ENCODE results near the gene RAB12. TPM values are rescaled to one million over a fixed set of nuclear protein-coding genes. Genes with fewer than 3 reads are reported as not detected.

The RAB12 gene
- polyA plus RNA-seq, 1 experiment = 35.4 TPM

GRCh38 chr18:8607776-8608742 lies 1.2 kb upstream of the RAB12 start:
- TF ChIP-seq CTCF (IDR thresholded peaks at IDR 0.05; ENCODE audit: low read depth, low read length) = no peak
- Histone ChIP-seq H3K4me3 (ENCODE audit: low read depth, low read length) (peak overlapping the region; percentile 82), H3K27me3 (ENCODE audit: control insufficient read depth, insufficient read depth, low read length) (no peaks in the 10 kb centered on the region), H3K9me3 (ENCODE audit: control insufficient read depth, insufficient read depth, low read length) (peaks cover 4% of the 10 kb centered on the region; the same call in 1 of the 2 replicates), H3K27ac (ENCODE audit: low read depth, low read length) (peak overlapping the region; percentile 62)
- DNase-seq (ENCODE audit: low read depth, low spot score) = peak; percentile 21
- ChIA-PET CTCF (no interaction called here), POLR2A (no interaction called here)

- Histone ChIP-seq H3K9me3 (ENCODE audit: control insufficient read depth, insufficient read depth, low read length) (peaks cover 4% of the 10 kb centered on the region; the same call in 1 of the 2 replicates), H3K4me3 (ENCODE audit: low read depth, low read length) (peak overlapping the region; percentile 82), H3K27ac (ENCODE audit: low read depth, low read length) (peak overlapping the region; percentile 63), H3K27me3 (ENCODE audit: control insufficient read depth, insufficient read depth, low read length) (no peaks in the 10 kb centered on the region)
- ChIA-PET CTCF (interaction anchor here (0.6 kb wide), 7 partner anchors 10 to 1317 kb away, joined by 3 to 4 read pairs (median 3); no protein-coding TSS in a partner anchor), POLR2A (interaction anchor here (1.5 kb wide), 1 partner anchor 16 kb away, joined by 4 read pairs; no protein-coding TSS in a partner anchor)
- no peak for TF ChIP-seq CTCF (IDR thresholded peaks at IDR 0.05; ENCODE audit: low read depth, low read length)
- no peak for DNase-seq (ENCODE audit: low read depth, low spot score)
Observed at GRCh38 chr18:8609659-8610458, 622 bp downstream of the RAB12 start.

GRCh38 chr18:8610459-8610851 lies 1.2 kb downstream of the RAB12 start:
- H3K27ac ChIP-seq (ENCODE audit: low read depth, low read length) = no peak overlapping the region

GRCh38 chr18:8611916-8612576 lies 2.8 kb downstream of the RAB12 start:
- no peak for TF ChIP-seq CTCF (IDR thresholded peaks at IDR 0.05; ENCODE audit: low read depth, low read length)
- Histone ChIP-seq H3K4me3 (ENCODE audit: low read depth, low read length) (no peak overlapping the region), H3K9me3 (ENCODE audit: control insufficient read depth, insufficient read depth, low read length) (peaks cover 4% of the 10 kb centered on the region; the same call in 1 of the 2 replicates), H3K27ac (ENCODE audit: low read depth, low read length) (no peak overlapping the region), H3K27me3 (ENCODE audit: control insufficient read depth, insufficient read depth, low read length) (no peaks in the 10 kb centered on the region)
- DNase-seq (ENCODE audit: low read depth, low spot score) = no peak
- CTCF ChIA-PET = no interaction called here
- POLR2A ChIA-PET = no interaction called here

More at GRCh38 chr18:8610459-8610851, 1.2 kb downstream of the RAB12 start:
- TF ChIP-seq CTCF (IDR thresholded peaks at IDR 0.05; ENCODE audit: low read depth, low read length) = no peak
- H3K4me3 ChIP-seq (ENCODE audit: low read depth, low read length) = peak overlapping the region; percentile 82
- CTCF ChIA-PET = no interaction called here
- POLR2A ChIA-PET = no interaction called here
- peaks cover 4% of the 10 kb centered on the region; the same call in 1 of the 2 replicates for H3K9me3 ChIP-seq (ENCODE audit: control insufficient read depth, insufficient read depth, low read length)
- no peak for DNase-seq (ENCODE audit: low read depth, low spot score)
- H3K27me3 ChIP-seq (ENCODE audit: control insufficient read depth, insufficient read depth, low read length) = no peaks in the 10 kb centered on the region
